ENCODE data around the gene CENPVL3.
"Not testable (repeated sequence)": the region's sequence is repeated elsewhere in the genome, so short reads cannot be mapped to it uniquely, and the experiment has no call there.

CENPVL3 gene

DNA sequence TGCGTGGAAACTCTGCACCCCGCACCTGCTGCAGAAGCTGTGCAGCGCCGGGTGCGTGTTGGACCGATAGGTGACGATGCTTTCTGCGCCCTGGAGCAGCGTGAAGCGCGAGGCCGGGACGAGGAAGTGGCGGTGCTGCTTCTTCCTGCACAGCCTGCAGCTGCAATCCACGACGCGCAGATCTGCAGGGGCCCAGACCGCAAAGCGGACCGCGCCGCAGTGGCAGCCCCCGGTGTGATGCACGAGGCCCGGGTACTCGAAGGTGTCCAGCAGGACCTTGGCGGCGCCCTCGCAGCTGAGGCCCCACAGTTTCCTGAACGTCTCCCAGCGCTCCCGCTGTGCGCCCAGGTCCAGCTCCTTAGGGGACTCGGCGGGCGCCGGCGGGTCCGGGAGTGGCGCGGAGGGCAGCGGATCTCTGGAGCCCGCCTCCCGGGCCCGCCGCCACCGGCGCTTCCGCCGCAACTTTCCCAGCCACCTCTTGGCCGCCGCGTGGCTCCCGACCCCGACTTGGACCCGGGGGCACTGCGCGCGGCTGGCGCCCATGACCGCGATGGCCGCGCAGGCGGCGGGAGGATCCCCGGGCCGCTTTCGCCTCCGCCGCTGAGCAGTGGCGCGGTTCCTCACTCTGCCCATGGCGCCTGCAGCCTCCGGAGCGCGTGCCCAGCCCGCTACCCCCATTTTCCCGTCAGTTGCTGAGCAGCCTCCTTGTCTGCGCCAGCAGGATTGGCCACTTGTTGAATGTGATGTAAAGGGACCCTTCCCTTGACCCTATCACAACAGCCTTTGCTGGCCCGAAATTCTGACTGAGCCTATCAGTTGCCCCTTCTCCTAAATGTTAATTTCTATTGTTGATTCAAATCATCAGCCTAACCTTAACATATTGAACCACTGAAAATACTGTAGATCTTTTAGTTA is at the start of gene CENPVL3:
Gene CENPVL3 (minus strand): TSS at position 672 of the 915 bp plus-strand sequence. CDS start 39 bp downstream, at position 633.
- not testable (repeated sequence) for DNase-seq

GRCh38 chrX:51665981-51666380 is 47.3 kb upstream of the CENPVL3 start:
- no peak for DNase-seq

- DNase-seq: no peak
Observed at GRCh38 chrX:51643377-51643776, 24.7 kb upstream of the CENPVL3 start.

GRCh38 chrX:51641421-51642021 is 22.8 kb upstream of the CENPVL3 start:
- peak; percentile 4 for DNase-seq

DNA sequence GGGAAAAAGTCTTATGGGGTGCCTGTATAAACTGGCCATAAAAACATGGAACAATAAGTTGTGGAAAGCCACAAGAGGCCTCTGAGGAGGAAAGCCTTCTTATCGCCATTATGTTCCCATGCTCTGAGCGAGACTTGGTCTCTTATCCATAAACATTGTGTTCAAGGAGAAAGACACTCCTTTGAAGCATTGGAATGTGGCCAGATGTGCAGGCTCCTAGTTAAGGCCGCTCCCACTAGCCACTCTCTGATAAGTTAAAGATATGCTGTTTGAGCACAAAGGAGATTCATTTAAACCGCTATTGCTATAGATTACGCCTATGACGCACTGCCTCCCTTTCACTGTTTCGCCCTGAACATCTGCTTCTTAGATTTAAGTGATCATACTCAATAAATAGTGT is 17.8 kb upstream of the CENPVL3 start:
- DNase-seq: not testable (repeated sequence)

DNA sequence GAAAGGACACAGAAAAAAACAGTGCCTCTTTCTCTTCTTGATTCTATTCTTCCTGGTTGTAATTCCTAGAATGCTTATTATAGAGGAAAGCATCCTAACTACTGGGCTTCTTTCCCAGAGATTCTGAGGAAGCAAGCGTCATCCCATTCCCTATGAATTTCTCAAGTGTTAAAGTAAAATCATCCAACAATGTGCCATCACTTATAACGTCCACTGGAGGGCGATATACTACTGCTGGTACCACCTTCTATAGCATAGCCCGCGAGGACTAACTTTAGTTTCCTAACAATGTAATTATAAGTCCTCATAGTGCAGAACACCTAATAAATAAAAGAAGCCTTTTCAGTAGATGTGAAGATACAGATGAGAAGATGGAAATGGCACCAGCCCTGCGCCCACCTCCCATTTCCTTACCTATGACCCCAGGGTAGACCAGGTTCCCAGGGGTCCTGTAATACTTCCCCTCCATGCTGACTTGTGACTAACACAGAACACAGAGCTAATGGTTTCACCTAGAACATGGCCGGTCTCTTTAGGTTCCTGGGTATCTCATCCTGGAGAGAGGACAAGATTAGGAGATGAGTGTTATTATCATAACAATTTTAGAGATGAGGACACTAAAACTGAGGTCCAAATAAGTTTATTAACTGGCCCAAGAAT is 4.2 kb downstream of the CENPVL3 start:
- DNase-seq: peak; percentile 19

GRCh38 chrX:51608766-51609165 is 9.9 kb downstream of the CENPVL3 start:
- DNase-seq: no peak

GRCh38 chrX:51608126-51608525 is 10.6 kb downstream of the CENPVL3 start:
- DNase-seq: no peak

DNA sequence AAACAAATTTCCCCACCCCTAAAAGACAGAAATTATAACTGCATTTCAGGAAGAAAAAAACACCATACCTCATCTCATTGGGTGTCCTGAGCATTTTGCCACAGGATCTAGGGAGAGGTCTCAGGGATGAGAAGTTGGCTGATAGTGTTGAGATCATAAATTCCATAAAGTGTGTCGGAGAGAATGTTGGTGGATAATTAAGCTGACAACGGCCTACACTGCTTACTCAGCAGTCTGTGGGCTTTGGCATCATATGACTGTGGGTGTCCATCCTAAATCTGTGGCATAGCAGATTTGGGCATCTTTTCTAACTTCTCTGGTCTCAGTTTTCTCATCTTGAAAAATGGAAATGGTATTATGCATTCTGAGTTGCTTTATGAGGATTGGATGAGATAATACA is 12.3 kb downstream of the CENPVL3 start:
- DNase-seq: no peak

DNA sequence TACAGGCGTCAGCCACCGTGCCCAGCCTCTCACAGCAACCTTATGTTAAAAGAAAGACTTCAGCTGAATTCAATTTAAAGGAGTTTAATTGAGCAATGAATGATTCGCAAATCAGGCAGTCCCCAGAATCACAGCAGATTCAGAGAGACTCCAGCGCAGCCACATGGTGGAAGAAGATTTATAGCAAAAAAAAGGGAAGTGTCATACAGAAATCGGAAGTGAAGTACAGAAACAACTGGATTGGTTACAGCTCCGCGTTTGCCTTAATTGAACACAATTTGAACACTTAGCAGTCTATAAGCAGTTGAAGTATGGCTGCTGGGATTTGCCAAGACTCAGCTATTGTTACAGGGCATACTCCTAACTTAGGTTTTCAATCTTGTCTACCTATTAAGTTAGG is 19.8 kb downstream of the CENPVL3 start:
- DNase-seq: no peak

- no peak for DNase-seq
Observed at GRCh38 chrX:51571874-51572273, 46.8 kb downstream of the CENPVL3 start.

- no peak for DNase-seq
Observed at GRCh38 chrX:51569561-51569960, 49.2 kb downstream of the CENPVL3 start.

DNA sequence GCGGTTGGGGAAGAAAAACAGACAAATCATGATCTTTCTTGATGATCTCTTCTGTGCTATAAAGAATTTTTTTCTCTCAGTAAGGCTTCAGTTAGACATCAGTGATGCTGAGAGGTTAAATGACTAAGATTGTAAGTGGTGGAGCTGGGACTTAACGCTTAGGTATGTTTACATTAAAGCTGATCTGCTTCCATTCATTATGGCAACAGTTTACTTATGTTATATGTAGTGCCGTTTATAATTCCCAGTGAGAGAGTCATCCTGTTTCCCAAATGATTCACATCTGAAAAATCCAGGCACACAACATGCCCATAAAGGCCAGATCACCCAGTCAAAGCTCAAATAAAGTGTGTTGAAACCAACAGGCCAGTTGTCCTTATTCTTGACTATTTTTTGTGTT is 50.1 kb downstream of the CENPVL3 start:
- DNase-seq: no peak

Data from CD4-positive, alpha-beta T cell treated with Interleukin-12 subunit alpha and Interleukin-12 subunit beta, for 1 hour (primary cell).